Stimulated activated CD4-positive, alpha-beta T cell treated with anti-CD3 and anti-CD28 coated beads, Interleukin-1b, Interleukin-23, amount 100 ng/mL, for 24 hours (primary cell): ENCODE measurements around the gene STX17.
"Not testable (repeated sequence)": the region's sequence is repeated elsewhere in the genome, so short reads cannot be mapped to it uniquely, and the experiment has no call there.

Experiments used
- DNase-seq, 4 experiments: peaks; one replicate each; pipeline ENCODE4 v3.0.0-alpha.2; 2020; ENCODE audit warnings: low read depth in 4 of 4, low spot score in 1 of 4

Gene STX17

GRCh38 chr9:99967457-99967856 lies 61.0 kb downstream of the STX17 start:
- DNase-seq, result no peak

- DNase-seq, result no peak
Measured at GRCh38 chr9:99970481-99970880, 64.0 kb downstream of the STX17 start.

- no peak for DNase-seq
Measured at GRCh38 chr9:99971410-99971809, 65.0 kb downstream of the STX17 start.

- no peak for DNase-seq
Measured at GRCh38 chr9:99973455-99973854, 67.0 kb downstream of the STX17 start.

- DNase-seq, result no peak
Measured at GRCh38 chr9:99977033-99977792, 70.8 kb downstream of the STX17 start.

GRCh38 chr9:99978221-99978620 lies 71.8 kb downstream of the STX17 start:
- no peak for DNase-seq

- DNase-seq, result no peak
Measured at GRCh38 chr9:99980598-99980997, 74.1 kb downstream of the STX17 start.

- no peak for DNase-seq
Measured at GRCh38 chr9:99986642-99987041, 80.2 kb downstream of the STX17 start.

- not testable (repeated sequence) for DNase-seq
Measured at GRCh38 chr9:99990508-99990907, 84.1 kb downstream of the STX17 start.

- DNase-seq, result no peak
Measured at GRCh38 chr9:99998266-99998665, 91.8 kb downstream of the STX17 start.

- no peak for DNase-seq
Measured at GRCh38 chr9:99998866-99999265, 92.4 kb downstream of the STX17 start.

- no peak for DNase-seq
Measured at GRCh38 chr9:99999797-100000196, 93.3 kb downstream of the STX17 start.

- peak; percentile 3 to 20 (median 11) for DNase-seq
Measured at GRCh38 chr9:100011062-100011681, 104.7 kb downstream of the STX17 start.

- DNase-seq, result no peak
Measured at GRCh38 chr9:100012279-100012678, 105.8 kb downstream of the STX17 start.

GRCh38 chr9:100013573-100013972 lies 107.1 kb downstream of the STX17 start:
- DNase-seq, result no peak

- no peak for DNase-seq
Measured at GRCh38 chr9:100014846-100015245, 108.4 kb downstream of the STX17 start.

GRCh38 chr9:100019541-100019940 lies 113.1 kb downstream of the STX17 start:
- DNase-seq, result no peak
